ENCODE data around the gene PHACTR2. TPM values are rescaled to one million over a fixed set of nuclear protein-coding genes. Genes with fewer than 3 reads are reported as not detected.

PHACTR2 gene
- total RNA-seq, 2 donors from 2014 or later = 68.5 to 87.7 TPM

DNA sequence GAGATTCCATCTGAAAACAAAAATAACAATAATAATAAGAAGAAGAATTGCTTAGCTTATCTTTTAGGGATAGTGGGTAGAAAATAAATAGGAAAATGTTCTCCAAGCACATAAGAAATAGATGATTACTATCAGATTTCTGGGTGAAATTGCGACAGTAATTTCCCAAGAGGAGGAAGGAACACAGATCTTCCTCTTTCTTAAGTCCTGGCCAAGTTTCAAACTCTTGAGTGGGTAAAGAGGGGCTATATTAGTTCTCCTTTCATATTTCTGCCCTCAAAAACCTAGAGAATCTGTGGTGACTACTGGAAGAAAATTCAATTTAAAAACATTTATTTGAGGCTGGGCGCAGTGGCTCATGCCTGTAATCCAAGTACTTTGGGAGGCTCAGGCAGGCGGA is 63.7 kb downstream of the PHACTR2 start:
- ATAC-seq (ENCODE audit: insufficient number of reproducible peaks, low FRiP score, low read depth) (no peak), DNase-seq (ENCODE audit: low spot score) (no peak)
- Histone ChIP-seq H3K9me3 (no peaks in the 10 kb centered on the region), H3K27ac (peak overlapping the region in 1 of 2 donors; percentile 87), H3K27me3 (replicated peaks; ENCODE audit: insufficient read depth) (no peaks in the 10 kb centered on the region), H3K4me3 (no peak overlapping the region), H3K4me1 (ENCODE audit: control insufficient read depth in 1 of 2, low read depth in 2 of 2) (peaks cover 27 to 58% of the 10 kb centered on the region in 2 donors), H3K36me3 (no peaks in the 10 kb centered on the region)
- TF ChIP-seq, protein P1, sequence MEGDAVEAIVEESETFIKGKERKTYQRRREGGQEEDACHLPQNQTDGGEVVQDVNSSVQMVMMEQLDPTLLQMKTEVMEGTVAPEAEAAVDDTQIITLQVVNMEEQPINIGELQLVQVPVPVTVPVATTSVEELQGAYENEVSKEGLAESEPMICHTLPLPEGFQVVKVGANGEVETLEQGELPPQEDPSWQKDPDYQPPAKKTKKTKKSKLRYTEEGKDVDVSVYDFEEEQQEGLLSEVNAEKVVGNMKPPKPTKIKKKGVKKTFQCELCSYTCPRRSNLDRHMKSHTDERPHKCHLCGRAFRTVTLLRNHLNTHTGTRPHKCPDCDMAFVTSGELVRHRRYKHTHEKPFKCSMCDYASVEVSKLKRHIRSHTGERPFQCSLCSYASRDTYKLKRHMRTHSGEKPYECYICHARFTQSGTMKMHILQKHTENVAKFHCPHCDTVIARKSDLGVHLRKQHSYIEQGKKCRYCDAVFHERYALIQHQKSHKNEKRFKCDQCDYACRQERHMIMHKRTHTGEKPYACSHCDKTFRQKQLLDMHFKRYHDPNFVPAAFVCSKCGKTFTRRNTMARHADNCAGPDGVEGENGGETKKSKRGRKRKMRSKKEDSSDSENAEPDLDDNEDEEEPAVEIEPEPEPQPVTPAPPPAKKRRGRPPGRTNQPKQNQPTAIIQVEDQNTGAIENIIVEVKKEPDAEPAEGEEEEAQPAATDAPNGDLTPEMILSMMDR (IDR thresholded peaks at IDR 0.05) = no peak

DNA sequence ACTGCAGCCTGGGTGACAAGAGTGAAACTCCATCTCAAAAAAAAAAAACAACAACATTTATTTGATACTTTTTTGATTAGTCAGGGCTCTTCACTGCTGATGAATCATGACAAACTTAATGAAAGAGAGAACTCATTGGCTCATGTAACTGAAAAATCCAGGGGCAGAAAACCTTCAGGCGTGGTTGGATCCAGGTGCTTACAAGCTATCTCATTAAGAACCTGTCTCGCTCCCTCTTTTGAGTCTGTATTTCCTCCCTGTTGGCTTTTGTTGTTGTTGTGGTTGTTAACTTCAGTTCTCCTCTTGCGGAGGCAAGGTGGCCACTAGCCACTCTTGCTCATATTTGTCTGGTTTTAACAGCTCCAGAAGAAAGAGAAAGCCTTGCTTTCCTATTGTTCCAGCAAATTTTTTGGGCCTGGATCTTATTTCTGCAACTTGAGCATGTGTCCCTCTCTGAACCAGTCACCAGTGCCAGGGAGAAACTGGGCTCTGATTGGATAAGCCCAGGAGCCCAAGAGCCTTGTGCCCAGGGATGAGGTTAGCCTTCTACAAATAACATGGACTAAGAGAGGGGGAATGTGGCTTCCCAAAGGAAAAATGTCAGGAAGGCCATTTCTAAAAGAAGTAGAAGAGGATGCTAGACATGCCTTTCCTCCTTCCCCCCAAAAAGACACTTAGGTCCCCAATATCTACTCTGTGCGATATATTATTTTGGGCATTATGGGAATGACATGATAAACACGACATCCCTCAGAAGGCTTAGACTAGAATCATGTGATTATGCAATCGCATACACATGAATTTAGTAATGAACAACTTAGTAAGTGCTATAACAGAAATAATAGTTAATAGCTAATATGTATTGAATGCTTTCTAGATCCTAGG is 64.5 kb downstream of the PHACTR2 start:
- ATAC-seq (ENCODE audit: insufficient number of reproducible peaks, low FRiP score, low read depth) = peak; percentile 53
- peaks cover 27 to 67% of the 10 kb centered on the region in 2 donors for H3K4me1 ChIP-seq (ENCODE audit: control insufficient read depth in 1 of 2, low read depth in 2 of 2)
- no peaks in the 10 kb centered on the region for H3K27me3 ChIP-seq (replicated peaks; ENCODE audit: insufficient read depth)
- H3K9me3 ChIP-seq = no peaks in the 10 kb centered on the region
- peak overlapping the region; percentile 79 to 87 for H3K27ac ChIP-seq
- H3K4me3 ChIP-seq = peak overlapping the region; percentile 56
- TF ChIP-seq, protein P1 (IDR thresholded peaks at IDR 0.05) = no peak
- no peaks in the 10 kb centered on the region for H3K36me3 ChIP-seq
- no peak for DNase-seq (ENCODE audit: low spot score)

- peak overlapping the region; percentile 79 to 87 for H3K27ac ChIP-seq
- H3K4me3 ChIP-seq = peak overlapping the region; percentile 56
- ATAC-seq (ENCODE audit: insufficient number of reproducible peaks, low FRiP score, low read depth) (no peak), DNase-seq (ENCODE audit: low spot score) (no peak)
- H3K27me3 ChIP-seq (replicated peaks; ENCODE audit: insufficient read depth) = no peaks in the 10 kb centered on the region
- peaks cover 27 to 72% of the 10 kb centered on the region in 2 donors for H3K4me1 ChIP-seq (ENCODE audit: control insufficient read depth in 1 of 2, low read depth in 2 of 2)
- TF ChIP-seq, protein P1 (IDR thresholded peaks at IDR 0.05) = no peak
- no peaks in the 10 kb centered on the region for H3K9me3 ChIP-seq
- H3K36me3 ChIP-seq = no peaks in the 10 kb centered on the region
These were observed 65.1 kb downstream of the PHACTR2 start for GRCh38 chr6:143742955-143743255.

- Histone ChIP-seq H3K4me1 (ENCODE audit: control insufficient read depth in 1 of 2, low read depth in 2 of 2) (peaks cover 27 to 66% of the 10 kb centered on the region in 2 donors), H3K27me3 (replicated peaks; ENCODE audit: insufficient read depth) (no peaks in the 10 kb centered on the region), H3K27ac (peak overlapping the region; percentile 79 to 87), H3K4me3 (peak overlapping the region; percentile 56), H3K9me3 (no peaks in the 10 kb centered on the region), H3K36me3 (no peaks in the 10 kb centered on the region)
- no peak for ATAC-seq (ENCODE audit: insufficient number of reproducible peaks, low FRiP score, low read depth)
- no peak for DNase-seq (ENCODE audit: low spot score)
- TF ChIP-seq, protein P1 (IDR thresholded peaks at IDR 0.05) = no peak
These were observed 65.8 kb downstream of the PHACTR2 start for GRCh38 chr6:143743301-143744166.

Data from thoracic aorta (tissue), 2 donors.